Neuronal stem cell (in vitro differentiated cells): ENCODE measurements around the gene ITGA7.
A peak's percentile ranks its signal among the peaks of the same experiment; 100 is the strongest.

Source experiments
- DNase-seq: peaks from one replicate; pipeline ENCODE4 v3.0.0-alpha.2; 2013; ENCODE audit warnings: low spot score
- H2AFZ ChIP-seq: one replicate; pipeline ENCODE4 v1.6.1; 2013; ENCODE audit warnings: mild to moderate bottlenecking, low read length, inconsistent platforms
- H2AK5ac ChIP-seq: 2 replicates; pipeline ENCODE4 v1.6.1; 2013; ENCODE audit warnings: low read depth, mild to moderate bottlenecking, inconsistent platforms, low read length, moderate library complexity, mixed read lengths
- H2BK120ac ChIP-seq: 2 replicates; pipeline ENCODE4 v1.6.1; 2013; ENCODE audit warnings: low read depth, mild to moderate bottlenecking, inconsistent platforms, low read length, moderate library complexity, mixed read lengths
- H2BK12ac ChIP-seq: one replicate; pipeline ENCODE4 v1.6.1; 2013; ENCODE audit warnings: low read length, inconsistent platforms
- H2BK15ac ChIP-seq: 2 replicates; pipeline ENCODE4 v1.6.1; 2013; ENCODE audit warnings: mild to moderate bottlenecking, low read length, inconsistent platforms, mixed read lengths
- H2BK5ac ChIP-seq: one replicate; pipeline ENCODE4 v1.6.1; 2013; ENCODE audit warnings: inconsistent platforms, mild to moderate bottlenecking, low read length, moderate library complexity
- H3K14ac ChIP-seq: one replicate; pipeline ENCODE4 v1.6.1; 2013; ENCODE audit warnings: low read length, inconsistent platforms
- H3K18ac ChIP-seq: 2 replicates; pipeline ENCODE4 v1.6.1; 2013; ENCODE audit warnings: low read length, inconsistent platforms
- H3K23ac ChIP-seq: 2 replicates; pipeline ENCODE4 v1.6.1; 2013; ENCODE audit warnings: low read depth, mild to moderate bottlenecking, mixed read lengths, low read length, inconsistent platforms; ENCODE audit not compliant: poor library complexity
- H3K27ac ChIP-seq: replicated peaks from 3 replicates; pipeline ENCODE4 v1.5.1; 2013; ENCODE audit warnings: low read length, inconsistent platforms
- H3K27me3 ChIP-seq, 3 experiments: 2 replicates each; pipeline ENCODE4 v1.6.1; 2013; ENCODE audit warnings: low read length in 3 of 3, mild to moderate bottlenecking in 2 of 3, inconsistent platforms in 1 of 3, low read depth in 1 of 3, mixed read lengths in 1 of 3, moderate library complexity in 1 of 3; ENCODE audit not compliant: control insufficient read depth in 3 of 3, insufficient read depth in 3 of 3
- H3K36me3 ChIP-seq, 2 donors: replicated peaks in 1 of 2; 2 replicates each; pipeline ENCODE4 v1.6.1; 2013; ENCODE audit warnings: low read length in 2 of 2; ENCODE audit not compliant: control insufficient read depth in 2 of 2, insufficient read depth in 2 of 2
- H3K4ac ChIP-seq: 2 replicates; pipeline ENCODE4 v1.6.1; 2013; ENCODE audit warnings: inconsistent platforms, mild to moderate bottlenecking, low read length, moderate library complexity
- H3K4me1 ChIP-seq, 2 donors: 1 replicate in 1 of 2; 2 replicates in 1 of 2; pipeline ENCODE4 v1.6.1; 2013; ENCODE audit warnings: low read length in 2 of 2, low read depth in 1 of 2; ENCODE audit not compliant: control insufficient read depth in 2 of 2, insufficient read depth in 1 of 2
- H3K4me2 ChIP-seq: one replicate; pipeline ENCODE4 v1.6.1; 2013; ENCODE audit warnings: mild to moderate bottlenecking, low read length, inconsistent platforms; ENCODE audit not compliant: insufficient read depth, poor library complexity, severe bottlenecking
- H3K4me3 ChIP-seq, 2 donors: 2 replicates each; pipeline ENCODE4 v1.5.1; 2013; ENCODE audit warnings: low read length in 2 of 2, mild to moderate bottlenecking in 2 of 2, inconsistent platforms in 1 of 2, moderate library complexity in 1 of 2
- H3K79me1 ChIP-seq: one replicate; pipeline ENCODE4 v1.6.1; 2013; ENCODE audit warnings: low read depth, mild to moderate bottlenecking, inconsistent platforms, low read length, moderate library complexity
- H3K9ac ChIP-seq: one replicate; pipeline ENCODE4 v1.6.1; 2013; ENCODE audit warnings: mild to moderate bottlenecking, low read depth, low read length, inconsistent platforms; ENCODE audit not compliant: poor library complexity
- H3K9me3 ChIP-seq, 2 donors: replicated peaks in 1 of 2; 2 replicates each; pipeline versions ENCODE3 to v1.6.1; 2013; ENCODE audit warnings: low read length in 2 of 2, mild to moderate bottlenecking in 2 of 2, inconsistent platforms in 1 of 2, low read depth in 1 of 2, mixed read lengths in 1 of 2, moderate library complexity in 1 of 2; ENCODE audit not compliant: control insufficient read depth in 2 of 2, insufficient read depth in 1 of 2
- H4K8ac ChIP-seq: one replicate; pipeline ENCODE4 v1.6.1; 2013; ENCODE audit warnings: low read depth, mild to moderate bottlenecking, inconsistent platforms, low read length, moderate library complexity
- H4K91ac ChIP-seq: one replicate; pipeline ENCODE4 v1.6.1; 2013; ENCODE audit warnings: low read length, low read depth, mild to moderate bottlenecking, inconsistent platforms; ENCODE audit not compliant: poor library complexity
- whole genome bisulfite sequencing, 2 donors: extraction: QIAGEN DNeasy Blood & Tissue Kit; methylation state at CpG; one replicate each; pipeline ENCODE4 v1.1.7; 2013; ENCODE audit warnings: missing lambda C conversion rate in 2 of 2, mixed read lengths in 1 of 2; ENCODE audit not compliant: insufficient read length in 2 of 2, insufficient replicate concordance in 1 of 2; ENCODE audit errors: extremely low coverage in 2 of 2; 5-methylcytosine and 5-hydroxymethylcytosine counted together

The ITGA7 gene

DNA sequence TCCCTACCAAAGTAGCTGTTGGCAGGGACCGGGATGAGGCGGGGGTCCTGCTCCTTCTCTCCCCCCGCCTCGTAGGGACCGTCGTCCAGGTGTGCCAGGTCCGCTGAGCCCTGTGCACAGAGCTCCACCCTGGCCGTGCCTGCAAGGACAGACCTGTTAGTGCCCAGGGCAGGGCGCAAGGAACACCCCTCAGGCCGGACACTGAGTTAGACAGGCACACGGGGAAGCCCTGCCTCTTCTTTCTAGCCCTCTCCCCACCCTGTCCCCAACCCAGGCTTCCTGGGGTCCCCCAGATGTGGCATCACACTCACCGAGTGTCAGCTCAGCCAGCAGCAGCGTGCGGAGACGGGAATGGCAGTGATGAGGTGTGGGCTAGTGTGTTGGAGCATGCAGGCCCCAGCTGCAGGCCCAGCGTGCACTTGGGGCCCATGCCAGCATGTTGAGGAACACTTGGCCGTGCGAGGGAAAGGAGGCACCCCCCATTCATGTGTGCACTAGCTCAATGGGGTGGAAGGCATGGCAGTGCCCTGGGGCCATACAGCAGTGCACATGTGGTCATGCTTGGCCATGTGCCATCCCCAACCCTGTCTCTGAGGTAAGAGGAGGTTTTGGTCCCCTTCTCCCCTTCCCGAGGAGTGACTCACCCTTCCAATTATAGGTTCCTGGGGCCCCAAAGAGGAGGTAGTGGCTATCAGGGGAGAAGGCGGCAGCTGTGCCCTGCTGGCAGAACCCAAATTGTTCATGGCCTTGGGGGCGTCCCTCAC is 7.3 kb downstream of the ITGA7 start:
- no peak overlapping the region for H3K4ac ChIP-seq
- H3K14ac ChIP-seq = no peak overlapping the region
- no peak overlapping the region for H3K27ac ChIP-seq
- no peak overlapping the region for H2BK15ac ChIP-seq
- H4K8ac ChIP-seq = peak overlapping the region; percentile 84
- peak overlapping the region; percentile 5 for H2AK5ac ChIP-seq
- H3K9ac ChIP-seq = peak overlapping the region; percentile 27
- H3K36me3 ChIP-seq = peaks cover 8 to 24% of the 10 kb centered on the region in 2 donors
- no peak overlapping the region for H2BK120ac ChIP-seq
- no peak overlapping the region for H2BK5ac ChIP-seq
- no peak overlapping the region for H4K91ac ChIP-seq
- H3K18ac ChIP-seq = no peak overlapping the region
- H3K23ac ChIP-seq = peak overlapping the region; percentile 34
- no CpG with 5 or more reads among the region's 21 CpGs for WGBS, 2 donors
- no peak overlapping the region for H3K4me2 ChIP-seq
- no peaks in the 10 kb centered on the region for H3K27me3 ChIP-seq
- DNase-seq = no peak
- H3K9me3 ChIP-seq = no peaks in the 10 kb centered on the region
- no peak overlapping the region for H2BK12ac ChIP-seq
- H3K4me3 ChIP-seq = no peak overlapping the region
- peaks cover 5% of the 10 kb centered on the region for H3K79me1 ChIP-seq
- H3K4me1 ChIP-seq = peaks cover 6% of the 10 kb centered on the region in 2 donors
- H2AFZ ChIP-seq = no peak overlapping the region

DNA sequence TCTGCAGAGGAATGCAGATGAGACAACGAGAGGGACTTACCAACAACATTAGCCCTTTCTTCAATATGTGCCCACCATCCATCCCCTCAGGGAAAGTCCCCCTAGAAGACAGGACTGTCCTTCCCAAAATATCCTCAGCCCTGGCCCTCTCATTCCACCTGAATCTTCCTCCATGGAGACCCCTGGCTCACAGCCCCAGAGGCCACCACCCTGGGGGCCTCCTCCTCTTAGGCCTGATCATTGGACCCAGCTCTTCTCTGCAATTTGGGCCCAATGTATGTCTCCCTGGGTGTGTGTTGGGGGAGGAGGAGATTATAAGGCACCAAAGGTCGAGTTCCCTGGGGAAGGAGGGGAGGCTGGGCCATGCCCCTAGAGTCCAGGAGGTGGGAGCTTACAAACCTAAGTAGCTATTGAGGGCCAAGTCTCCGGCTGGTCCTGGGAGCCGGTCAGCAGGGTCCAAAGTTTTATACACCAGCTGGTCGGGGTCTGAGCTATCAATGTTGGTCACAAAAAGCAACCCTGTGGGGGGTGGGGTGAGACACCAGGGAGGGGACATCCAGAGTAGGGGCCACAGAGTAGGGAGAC is 8.1 kb downstream of the ITGA7 start:
- H3K18ac ChIP-seq = no peak overlapping the region
- H3K27ac ChIP-seq = no peak overlapping the region
- no peak overlapping the region for H2BK15ac ChIP-seq
- H2BK12ac ChIP-seq = no peak overlapping the region
- H3K4me3 ChIP-seq = no peak overlapping the region
- no peak overlapping the region for H3K4me2 ChIP-seq
- no peak overlapping the region for H3K9ac ChIP-seq
- H4K8ac ChIP-seq = no peak overlapping the region
- no peak overlapping the region for H2AFZ ChIP-seq
- no peak overlapping the region for H3K14ac ChIP-seq
- H3K9me3 ChIP-seq = no peaks in the 10 kb centered on the region
- no peak overlapping the region for H4K91ac ChIP-seq
- no peak overlapping the region for H2BK120ac ChIP-seq
- no peak overlapping the region for H3K23ac ChIP-seq
- no peaks in the 10 kb centered on the region for H3K27me3 ChIP-seq
- H3K4me1 ChIP-seq = peaks cover 0 to 1% of the 10 kb centered on the region in 2 donors
- no peak overlapping the region for H2BK5ac ChIP-seq
- H3K4ac ChIP-seq = no peak overlapping the region
- WGBS, 2 donors = no CpG with 5 or more reads among the region's 5 CpGs
- peaks cover 3% of the 10 kb centered on the region for H3K79me1 ChIP-seq
- no peak overlapping the region for H2AK5ac ChIP-seq
- peaks cover 14 to 30% of the 10 kb centered on the region in 2 donors for H3K36me3 ChIP-seq
- DNase-seq = no peak

DNA sequence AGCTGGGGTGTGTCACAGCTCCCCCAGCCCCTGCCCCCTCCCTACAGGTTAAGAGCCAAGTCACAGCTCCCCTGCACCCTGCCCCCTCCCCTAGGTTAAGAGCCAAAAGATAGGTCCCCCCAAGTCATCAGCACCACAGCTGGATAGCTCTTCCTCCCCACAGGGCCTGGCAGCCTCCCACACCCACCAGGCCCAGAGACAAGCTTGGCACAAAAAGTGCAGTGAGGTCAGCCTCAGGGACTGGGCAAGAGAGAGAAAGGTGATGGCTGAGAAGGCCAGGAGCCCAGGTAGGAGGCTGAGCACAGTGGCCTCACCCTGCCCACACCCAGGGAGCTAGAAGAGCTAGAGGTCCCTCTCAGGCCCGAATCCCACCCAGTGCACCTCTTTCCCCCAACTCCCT is 8.7 kb downstream of the ITGA7 start:
- H3K4me3 ChIP-seq = no peak overlapping the region
- H3K9me3 ChIP-seq = no peaks in the 10 kb centered on the region
- H3K27me3 ChIP-seq = no peaks in the 10 kb centered on the region
- H2AK5ac ChIP-seq = no peak overlapping the region
- H2BK120ac ChIP-seq = no peak overlapping the region
- no peak overlapping the region for H2AFZ ChIP-seq
- peaks cover 3% of the 10 kb centered on the region for H3K79me1 ChIP-seq
- no peak overlapping the region for H3K18ac ChIP-seq
- no peak overlapping the region for H3K14ac ChIP-seq
- H3K23ac ChIP-seq = no peak overlapping the region
- no peak overlapping the region for H4K8ac ChIP-seq
- no peak overlapping the region for H2BK15ac ChIP-seq
- peaks cover 0 to 1% of the 10 kb centered on the region in 2 donors for H3K4me1 ChIP-seq
- no CpG with 5 or more reads among the region's 1 CpG for WGBS, 2 donors
- peaks cover 14 to 36% of the 10 kb centered on the region in 2 donors for H3K36me3 ChIP-seq
- no peak overlapping the region for H3K9ac ChIP-seq
- H2BK5ac ChIP-seq = no peak overlapping the region
- no peak overlapping the region for H3K4me2 ChIP-seq
- DNase-seq = no peak
- no peak overlapping the region for H4K91ac ChIP-seq
- no peak overlapping the region for H3K27ac ChIP-seq
- H2BK12ac ChIP-seq = no peak overlapping the region
- no peak overlapping the region for H3K4ac ChIP-seq

DNA sequence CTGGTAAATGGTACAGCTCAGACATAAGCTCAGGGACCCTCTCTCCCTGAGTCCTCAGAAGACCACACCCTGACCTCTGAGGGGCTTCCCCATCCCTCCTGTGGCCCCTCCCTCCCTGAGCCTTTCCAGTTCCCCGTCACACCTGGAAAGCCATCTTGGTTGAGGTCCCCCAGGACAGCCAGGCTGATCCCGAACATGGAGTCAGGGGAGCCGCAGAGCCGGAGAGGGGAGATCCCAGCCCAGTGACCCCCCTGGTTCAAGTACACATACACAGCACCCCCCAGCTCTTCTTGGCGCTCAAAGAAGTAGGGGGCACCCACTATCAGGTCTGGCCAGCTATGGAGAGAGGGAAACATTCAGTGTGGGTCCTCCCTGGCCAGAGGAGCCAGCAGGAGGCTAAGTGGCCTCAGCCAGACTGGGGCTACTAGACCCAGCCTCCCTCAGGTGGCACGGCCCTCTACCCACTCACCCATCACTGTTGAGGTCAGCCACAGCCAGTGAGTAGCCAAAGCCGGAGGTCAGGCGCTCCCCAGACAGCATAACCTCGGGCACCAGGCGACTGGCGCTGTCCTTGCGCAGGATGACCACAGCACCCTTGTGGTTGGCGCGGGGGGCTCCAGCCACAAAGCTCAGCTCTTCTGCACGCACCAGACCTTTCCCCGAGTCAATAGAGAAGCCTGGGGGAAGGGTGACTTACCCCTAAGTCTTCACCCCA is 9.3 kb downstream of the ITGA7 start:
- H4K8ac ChIP-seq = no peak overlapping the region
- H2BK120ac ChIP-seq = no peak overlapping the region
- H2AK5ac ChIP-seq = no peak overlapping the region
- H2AFZ ChIP-seq = no peak overlapping the region
- no peak overlapping the region for H2BK5ac ChIP-seq
- H3K27me3 ChIP-seq = no peaks in the 10 kb centered on the region
- no peak for DNase-seq
- no peak overlapping the region for H3K4ac ChIP-seq
- no peaks in the 10 kb centered on the region for H3K9me3 ChIP-seq
- H3K23ac ChIP-seq = no peak overlapping the region
- no peak overlapping the region for H2BK12ac ChIP-seq
- H3K4me3 ChIP-seq = no peak overlapping the region
- H3K14ac ChIP-seq = no peak overlapping the region
- H2BK15ac ChIP-seq = no peak overlapping the region
- peaks cover 3% of the 10 kb centered on the region for H3K79me1 ChIP-seq
- no peak overlapping the region for H3K27ac ChIP-seq
- no peak overlapping the region for H3K4me2 ChIP-seq
- H3K36me3 ChIP-seq = peaks cover 14 to 40% of the 10 kb centered on the region in 2 donors
- H3K4me1 ChIP-seq = no peaks in the 10 kb centered on the region
- peak overlapping the region; percentile 13 for H3K9ac ChIP-seq
- peak overlapping the region; percentile 29 for H3K18ac ChIP-seq
- H4K91ac ChIP-seq = no peak overlapping the region
- WGBS, 2 donors = no CpG with 5 or more reads among the region's 16 CpGs
